SK-N-SH treated with all-trans-retinoic acid at 6 μM for 48 hours (cell line): ENCODE data around the gene HS1BP3.

Experiments used
- ATAC-seq: fragments of 200-7000 bp; cut with Tn5 transposase; 3 replicates; pipeline ENCODE4 v1.9.1; 2020; ENCODE audit warnings: mild to moderate bottlenecking, moderate library complexity
- ARNTL ChIP-seq: fragments of 450-650 bp; formaldehyde crosslinking; IDR thresholded peaks from 2 replicates; pipeline ENCODE4 v1.5.0; 2020; ENCODE audit warnings: low read depth, mild to moderate bottlenecking, moderate library complexity, borderline replicate concordance
- BACH2 ChIP-seq: fragments of 250-450 bp; sonication (Bioruptor Pico); IDR thresholded peaks from 2 replicates; pipeline ENCODE4 v1.9.0; 2021; ENCODE audit warnings: mild to moderate bottlenecking, borderline replicate concordance
- CSDC2 ChIP-seq: fragments of 250-450 bp; sonication (Bioruptor Pico); IDR thresholded peaks from 2 replicates; pipeline ENCODE4 v1.5.0; 2020; ENCODE audit warnings: mild to moderate bottlenecking, moderate library complexity
- ESRRG ChIP-seq: fragments of 250-450 bp; sonication (Bioruptor Pico); IDR thresholded peaks from 2 replicates; pipeline ENCODE4 v1.6.1; 2021; ENCODE audit warnings: mild to moderate bottlenecking
- GLIS3 ChIP-seq: fragments of 250-450 bp; sonication (Bioruptor Pico); IDR thresholded peaks from 2 replicates; pipeline ENCODE4 v1.5.0; 2020; ENCODE audit warnings: mild to moderate bottlenecking, moderate library complexity
- PPARA ChIP-seq: fragments of 250-450 bp; sonication (Bioruptor Pico); IDR thresholded peaks from 2 replicates; pipeline ENCODE4 v1.5.0; 2020; ENCODE audit warnings: mild to moderate bottlenecking, borderline replicate concordance
- TCF4 ChIP-seq: fragments of 250-450 bp; sonication (Bioruptor Pico); IDR thresholded peaks from 2 replicates; pipeline ENCODE4 v1.8.0; 2021; ENCODE audit warnings: mild to moderate bottlenecking, moderate library complexity, borderline replicate concordance
- TOX ChIP-seq: fragments of 250-450 bp; sonication (Bioruptor Pico); IDR thresholded peaks from 2 replicates; pipeline ENCODE4 v1.8.0; 2021; ENCODE audit warnings: mild to moderate bottlenecking, moderate library complexity, borderline replicate concordance
- ZC3H10 ChIP-seq: fragments of 250-450 bp; sonication (Bioruptor Pico); IDR thresholded peaks from 2 replicates; pipeline ENCODE4 v1.5.1; 2021; ENCODE audit warnings: mild to moderate bottlenecking, moderate library complexity
- ZFP3 ChIP-seq: fragments of 250-450 bp; sonication (Bioruptor Pico); IDR thresholded peaks from 2 replicates; pipeline ENCODE4 v1.5.0; 2020; ENCODE audit warnings: mild to moderate bottlenecking, moderate library complexity
- ZFP30 ChIP-seq: fragments of 450-650 bp; formaldehyde crosslinking; IDR thresholded peaks from 2 replicates; pipeline ENCODE4 v1.5.0; 2022; ENCODE audit warnings: mild to moderate bottlenecking, moderate library complexity
- ZNF70 ChIP-seq: fragments of 450-650 bp; formaldehyde crosslinking; IDR thresholded peaks from 2 replicates; pipeline ENCODE4 v1.5.0; 2020; ENCODE audit warnings: mild to moderate bottlenecking, moderate library complexity
- ZNF8 ChIP-seq: fragments of 450-650 bp; formaldehyde crosslinking; IDR thresholded peaks from 2 replicates; pipeline ENCODE4 v1.5.0; 2020; ENCODE audit warnings: mild to moderate bottlenecking, moderate library complexity
- TF ChIP-seq, protein P1 (sequence below): fragments of 250-450 bp; sonication (Bioruptor Pico); IDR thresholded peaks from 2 replicates; pipeline ENCODE4 v1.5.0; 2020; ENCODE audit warnings: mild to moderate bottlenecking, moderate library complexity
- TF ChIP-seq, protein P2 (sequence below): fragments of 250-450 bp; sonication (Bioruptor Pico); IDR thresholded peaks from 2 replicates; pipeline ENCODE4 v1.8.0; 2020; ENCODE audit warnings: mild to moderate bottlenecking, moderate library complexity, borderline replicate concordance
- TF ChIP-seq, protein P3 (sequence below): fragments of 250-450 bp; sonication (Bioruptor Pico); IDR thresholded peaks from 2 replicates; pipeline ENCODE4 v1.5.1; 2021; ENCODE audit warnings: mild to moderate bottlenecking, moderate library complexity
- TF ChIP-seq, protein P4 (sequence below): fragments of 250-450 bp; sonication (Bioruptor Pico); IDR thresholded peaks from 2 replicates; pipeline ENCODE4 v1.5.1; 2020; ENCODE audit warnings: low read depth, mild to moderate bottlenecking, moderate library complexity

Gene HS1BP3

DNA sequence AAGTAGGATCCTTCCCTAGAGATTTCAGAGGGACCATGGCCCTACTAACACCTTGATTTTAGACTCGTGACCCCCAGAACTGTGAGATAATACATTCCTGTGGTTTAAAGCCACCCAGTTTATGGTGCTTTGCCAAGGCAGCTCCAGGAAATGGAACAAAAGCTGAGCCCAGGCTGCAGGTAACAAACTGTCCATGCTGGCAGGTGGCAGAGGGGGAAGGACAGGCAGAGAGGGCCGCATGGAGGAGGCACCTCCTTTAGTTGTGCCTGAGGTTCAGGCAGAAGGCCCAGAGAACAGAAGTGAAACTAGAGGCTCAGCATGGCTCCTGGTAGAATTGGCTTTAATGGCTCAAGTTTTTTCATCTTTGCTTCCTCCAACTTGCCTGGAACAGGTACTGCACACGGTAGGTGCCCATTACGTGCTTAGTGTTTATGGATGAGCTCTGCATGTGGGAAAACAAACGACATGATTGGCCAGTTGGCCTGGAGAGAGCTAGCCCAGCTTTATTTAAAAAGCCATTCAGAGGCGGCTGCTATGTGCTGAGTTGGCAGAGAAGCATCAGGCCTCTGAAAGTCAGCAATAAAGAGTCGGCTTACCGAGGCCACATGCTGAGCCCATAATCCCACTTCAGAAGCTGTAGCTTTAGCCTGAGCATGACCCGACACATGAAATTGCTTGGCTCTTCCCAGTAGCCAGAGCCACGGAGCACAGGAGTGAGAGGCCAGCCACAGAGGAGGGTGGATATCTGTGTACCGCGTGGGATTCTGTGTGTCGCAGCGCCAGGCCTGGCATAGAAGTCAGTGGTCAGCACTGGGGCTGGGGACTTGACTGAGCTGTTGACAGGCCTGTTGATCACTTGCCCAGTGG, 36.5 kb downstream of the HS1BP3 start (continued):
- TF ChIP-seq, protein P1, sequence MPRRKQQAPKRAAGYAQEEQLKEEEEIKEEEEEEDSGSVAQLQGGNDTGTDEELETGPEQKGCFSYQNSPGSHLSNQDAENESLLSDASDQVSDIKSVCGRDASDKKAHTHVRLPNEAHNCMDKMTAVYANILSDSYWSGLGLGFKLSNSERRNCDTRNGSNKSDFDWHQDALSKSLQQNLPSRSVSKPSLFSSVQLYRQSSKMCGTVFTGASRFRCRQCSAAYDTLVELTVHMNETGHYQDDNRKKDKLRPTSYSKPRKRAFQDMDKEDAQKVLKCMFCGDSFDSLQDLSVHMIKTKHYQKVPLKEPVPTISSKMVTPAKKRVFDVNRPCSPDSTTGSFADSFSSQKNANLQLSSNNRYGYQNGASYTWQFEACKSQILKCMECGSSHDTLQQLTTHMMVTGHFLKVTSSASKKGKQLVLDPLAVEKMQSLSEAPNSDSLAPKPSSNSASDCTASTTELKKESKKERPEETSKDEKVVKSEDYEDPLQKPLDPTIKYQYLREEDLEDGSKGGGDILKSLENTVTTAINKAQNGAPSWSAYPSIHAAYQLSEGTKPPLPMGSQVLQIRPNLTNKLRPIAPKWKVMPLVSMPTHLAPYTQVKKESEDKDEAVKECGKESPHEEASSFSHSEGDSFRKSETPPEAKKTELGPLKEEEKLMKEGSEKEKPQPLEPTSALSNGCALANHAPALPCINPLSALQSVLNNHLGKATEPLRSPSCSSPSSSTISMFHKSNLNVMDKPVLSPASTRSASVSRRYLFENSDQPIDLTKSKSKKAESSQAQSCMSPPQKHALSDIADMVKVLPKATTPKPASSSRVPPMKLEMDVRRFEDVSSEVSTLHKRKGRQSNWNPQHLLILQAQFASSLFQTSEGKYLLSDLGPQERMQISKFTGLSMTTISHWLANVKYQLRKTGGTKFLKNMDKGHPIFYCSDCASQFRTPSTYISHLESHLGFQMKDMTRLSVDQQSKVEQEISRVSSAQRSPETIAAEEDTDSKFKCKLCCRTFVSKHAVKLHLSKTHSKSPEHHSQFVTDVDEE (CRISPR knock-in tag), result no peak
- TF ChIP-seq ZC3H10 (no peak), CSDC2 (no peak), ARNTL (CRISPR knock-in tag) (no peak), PPARA (CRISPR knock-in tag) (no peak)
- TF ChIP-seq, protein P2, sequence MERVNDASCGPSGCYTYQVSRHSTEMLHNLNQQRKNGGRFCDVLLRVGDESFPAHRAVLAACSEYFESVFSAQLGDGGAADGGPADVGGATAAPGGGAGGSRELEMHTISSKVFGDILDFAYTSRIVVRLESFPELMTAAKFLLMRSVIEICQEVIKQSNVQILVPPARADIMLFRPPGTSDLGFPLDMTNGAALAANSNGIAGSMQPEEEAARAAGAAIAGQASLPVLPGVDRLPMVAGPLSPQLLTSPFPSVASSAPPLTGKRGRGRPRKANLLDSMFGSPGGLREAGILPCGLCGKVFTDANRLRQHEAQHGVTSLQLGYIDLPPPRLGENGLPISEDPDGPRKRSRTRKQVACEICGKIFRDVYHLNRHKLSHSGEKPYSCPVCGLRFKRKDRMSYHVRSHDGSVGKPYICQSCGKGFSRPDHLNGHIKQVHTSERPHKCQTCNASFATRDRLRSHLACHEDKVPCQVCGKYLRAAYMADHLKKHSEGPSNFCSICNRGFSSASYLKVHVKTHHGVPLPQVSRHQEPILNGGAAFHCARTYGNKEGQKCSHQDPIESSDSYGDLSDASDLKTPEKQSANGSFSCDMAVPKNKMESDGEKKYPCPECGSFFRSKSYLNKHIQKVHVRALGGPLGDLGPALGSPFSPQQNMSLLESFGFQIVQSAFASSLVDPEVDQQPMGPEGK (CRISPR knock-in tag), result no peak
- TF ChIP-seq, all 23 proteins: peak for 0

DNA sequence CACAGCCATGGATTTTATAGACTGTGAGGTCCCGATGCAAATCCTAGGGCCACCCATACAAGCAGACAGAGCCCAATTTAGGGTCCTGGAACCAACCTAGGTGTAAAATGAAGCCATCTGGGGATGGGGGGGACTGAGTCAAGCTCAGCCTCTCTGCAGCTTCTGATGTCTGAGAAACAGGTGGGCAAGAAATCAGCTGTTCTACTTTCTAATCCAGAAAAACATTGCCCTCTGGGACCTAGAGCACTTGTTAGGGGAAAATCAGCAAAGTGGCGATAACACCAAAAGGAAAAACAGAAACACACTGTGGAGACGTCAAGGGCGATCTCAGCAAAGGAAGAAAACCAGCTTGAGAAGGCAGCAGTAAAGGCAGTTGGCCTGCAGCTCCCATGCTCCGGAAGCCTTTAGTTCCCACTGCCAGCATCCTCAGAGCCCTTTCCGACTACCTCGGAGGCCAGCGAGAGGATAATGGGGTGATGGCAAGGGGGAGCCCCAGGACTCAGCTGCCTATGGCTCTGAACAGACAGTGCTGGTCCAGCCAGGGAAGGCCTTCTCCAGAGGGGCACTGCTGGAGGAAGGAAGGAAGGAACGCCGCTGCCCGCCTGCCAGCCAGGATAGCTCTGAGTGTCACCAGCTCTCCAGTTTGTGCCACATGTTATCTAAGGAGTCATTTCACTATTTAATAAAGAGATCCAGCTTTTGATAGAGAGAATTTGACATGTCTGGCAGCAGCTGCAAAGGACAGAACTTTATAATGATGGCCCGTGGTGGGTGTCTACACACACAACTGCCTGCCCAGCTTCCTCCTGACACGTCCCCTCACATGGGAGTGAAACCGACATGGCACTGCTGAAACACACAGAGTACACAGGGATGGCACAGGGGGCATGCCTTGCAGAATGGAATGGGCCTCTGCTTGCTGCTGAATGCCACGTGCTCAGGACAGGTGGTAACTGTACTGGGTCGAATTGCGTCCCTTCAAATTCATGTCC, 37.7 kb downstream of the HS1BP3 start:
- no peak for ATAC-seq

DNA sequence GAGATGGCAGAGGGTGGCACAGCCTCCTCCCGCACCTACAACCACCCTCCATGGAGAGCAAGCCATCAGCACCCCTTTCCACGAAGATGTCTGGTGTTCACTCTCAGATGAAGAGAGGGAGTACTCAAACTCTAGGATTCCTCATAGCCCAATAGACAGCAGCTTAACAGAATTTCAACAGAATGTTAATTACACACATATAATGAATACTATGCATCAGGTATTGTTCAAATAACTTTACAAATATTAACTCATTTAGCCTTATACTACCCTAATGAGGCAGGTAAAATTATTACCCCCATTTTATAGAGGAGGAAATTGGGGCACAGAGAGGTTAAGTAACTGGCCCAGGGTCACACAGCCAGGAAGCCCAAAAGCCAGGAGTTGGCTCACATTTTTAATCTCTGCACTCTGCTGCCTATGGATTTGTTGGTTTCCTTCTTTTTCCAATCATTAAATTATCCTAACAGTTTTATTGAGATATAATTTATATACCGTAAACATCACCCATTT, 39.0 kb downstream of the HS1BP3 start:
- TF ChIP-seq, protein P1 (CRISPR knock-in tag), result no peak
- TF ChIP-seq GLIS3 (no peak), ESRRG (no peak), BACH2 (CRISPR knock-in tag) (no peak), ZNF8 (CRISPR knock-in tag) (no peak), PPARA (CRISPR knock-in tag) (no peak), ZNF70 (CRISPR knock-in tag) (no peak), ZFP3 (no peak), ZFP30 (CRISPR knock-in tag) (no peak), TOX (CRISPR knock-in tag) (no peak), ZC3H10 (no peak)
- TF ChIP-seq, protein P2 (CRISPR knock-in tag), result no peak
- TF ChIP-seq, protein P3, sequence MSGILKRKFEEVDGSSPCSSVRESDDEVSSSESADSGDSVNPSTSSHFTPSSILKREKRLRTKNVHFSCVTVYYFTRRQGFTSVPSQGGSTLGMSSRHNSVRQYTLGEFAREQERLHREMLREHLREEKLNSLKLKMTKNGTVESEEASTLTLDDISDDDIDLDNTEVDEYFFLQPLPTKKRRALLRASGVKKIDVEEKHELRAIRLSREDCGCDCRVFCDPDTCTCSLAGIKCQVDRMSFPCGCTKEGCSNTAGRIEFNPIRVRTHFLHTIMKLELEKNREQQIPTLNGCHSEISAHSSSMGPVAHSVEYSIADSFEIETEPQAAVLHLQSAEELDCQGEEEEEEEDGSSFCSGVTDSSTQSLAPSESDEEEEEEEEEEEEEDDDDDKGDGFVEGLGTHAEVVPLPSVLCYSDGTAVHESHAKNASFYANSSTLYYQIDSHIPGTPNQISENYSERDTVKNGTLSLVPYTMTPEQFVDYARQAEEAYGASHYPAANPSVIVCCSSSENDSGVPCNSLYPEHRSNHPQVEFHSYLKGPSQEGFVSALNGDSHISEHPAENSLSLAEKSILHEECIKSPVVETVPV (CRISPR knock-in tag), result no peak
- TF ChIP-seq, protein P4, sequence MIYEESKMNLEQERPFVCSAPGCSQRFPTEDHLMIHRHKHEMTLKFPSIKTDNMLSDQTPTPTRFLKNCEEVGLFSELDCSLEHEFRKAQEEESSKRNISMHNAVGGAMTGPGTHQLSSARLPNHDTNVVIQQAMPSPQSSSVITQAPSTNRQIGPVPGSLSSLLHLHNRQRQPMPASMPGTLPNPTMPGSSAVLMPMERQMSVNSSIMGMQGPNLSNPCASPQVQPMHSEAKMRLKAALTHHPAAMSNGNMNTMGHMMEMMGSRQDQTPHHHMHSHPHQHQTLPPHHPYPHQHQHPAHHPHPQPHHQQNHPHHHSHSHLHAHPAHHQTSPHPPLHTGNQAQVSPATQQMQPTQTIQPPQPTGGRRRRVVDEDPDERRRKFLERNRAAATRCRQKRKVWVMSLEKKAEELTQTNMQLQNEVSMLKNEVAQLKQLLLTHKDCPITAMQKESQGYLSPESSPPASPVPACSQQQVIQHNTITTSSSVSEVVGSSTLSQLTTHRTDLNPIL (CRISPR knock-in tag), result no peak
- ATAC-seq, result no peak

More for the DNA sequence above, 37.7 kb downstream of the HS1BP3 start:
- TF ChIP-seq PPARA (CRISPR knock-in tag), result no peak
- TF ChIP-seq TCF4 (CRISPR knock-in tag), result peak; percentile 19; the same call in 1 of the 2 replicates
